ENCODE data around the gene TOR4A. TPM values are rescaled to one million over a fixed set of nuclear protein-coding genes. Genes with fewer than 3 reads are reported as not detected.

TOR4A gene
- total RNA-seq, 4 donors from 2014 or later: 3.3 to 9.0 (median 6.6) TPM

- TF ChIP-seq CTCF (IDR thresholded peaks at IDR 0.05; ENCODE audit: low read depth): no peak
Measured at GRCh38 chr9:137275203-137275587, 2.3 kb upstream of the TOR4A start.

GRCh38 chr9:137275588-137276472 is 1.7 kb upstream of the TOR4A start:
- no peak for TF ChIP-seq CTCF (IDR thresholded peaks at IDR 0.05; ENCODE audit: low read depth)

GRCh38 chr9:137276473-137277328 is 825 bp upstream of the TOR4A start:
- no peak for TF ChIP-seq CTCF (IDR thresholded peaks at IDR 0.05; ENCODE audit: low read depth)

DNA sequence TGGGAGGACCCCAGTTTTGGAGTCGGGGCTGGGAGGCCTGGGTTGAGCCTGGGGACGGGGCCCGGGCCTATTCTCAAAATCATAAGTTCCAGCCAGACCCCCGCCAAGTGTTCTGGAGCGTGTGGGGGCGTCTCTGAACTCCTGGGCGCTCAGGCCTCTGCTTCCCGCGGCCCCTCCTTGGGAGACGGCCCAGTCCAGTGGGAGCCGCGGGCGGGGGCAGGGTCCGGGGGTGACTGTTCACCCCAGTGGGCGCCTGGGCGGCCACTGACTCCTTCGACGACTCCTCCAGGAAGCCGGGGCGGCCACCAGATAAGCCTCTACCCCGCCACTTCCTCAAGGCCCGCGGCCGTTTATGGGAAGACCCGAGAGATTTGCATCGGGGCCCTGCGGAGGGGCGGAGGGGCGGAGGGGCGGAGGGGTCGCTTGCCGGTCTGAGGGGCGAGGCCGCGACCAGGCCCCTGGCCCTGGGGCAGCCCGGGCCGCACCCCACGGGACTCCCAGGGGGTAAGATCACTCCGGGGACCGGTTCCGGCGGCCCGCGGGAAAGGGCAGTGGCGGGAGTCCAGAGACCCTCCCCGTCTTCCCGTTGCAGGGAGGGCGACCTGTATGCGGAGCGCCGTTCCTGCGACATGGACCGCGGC is 655 bp downstream of the TOR4A start:
- TF ChIP-seq CTCF (IDR thresholded peaks at IDR 0.05; ENCODE audit: low read depth): no peak

DNA sequence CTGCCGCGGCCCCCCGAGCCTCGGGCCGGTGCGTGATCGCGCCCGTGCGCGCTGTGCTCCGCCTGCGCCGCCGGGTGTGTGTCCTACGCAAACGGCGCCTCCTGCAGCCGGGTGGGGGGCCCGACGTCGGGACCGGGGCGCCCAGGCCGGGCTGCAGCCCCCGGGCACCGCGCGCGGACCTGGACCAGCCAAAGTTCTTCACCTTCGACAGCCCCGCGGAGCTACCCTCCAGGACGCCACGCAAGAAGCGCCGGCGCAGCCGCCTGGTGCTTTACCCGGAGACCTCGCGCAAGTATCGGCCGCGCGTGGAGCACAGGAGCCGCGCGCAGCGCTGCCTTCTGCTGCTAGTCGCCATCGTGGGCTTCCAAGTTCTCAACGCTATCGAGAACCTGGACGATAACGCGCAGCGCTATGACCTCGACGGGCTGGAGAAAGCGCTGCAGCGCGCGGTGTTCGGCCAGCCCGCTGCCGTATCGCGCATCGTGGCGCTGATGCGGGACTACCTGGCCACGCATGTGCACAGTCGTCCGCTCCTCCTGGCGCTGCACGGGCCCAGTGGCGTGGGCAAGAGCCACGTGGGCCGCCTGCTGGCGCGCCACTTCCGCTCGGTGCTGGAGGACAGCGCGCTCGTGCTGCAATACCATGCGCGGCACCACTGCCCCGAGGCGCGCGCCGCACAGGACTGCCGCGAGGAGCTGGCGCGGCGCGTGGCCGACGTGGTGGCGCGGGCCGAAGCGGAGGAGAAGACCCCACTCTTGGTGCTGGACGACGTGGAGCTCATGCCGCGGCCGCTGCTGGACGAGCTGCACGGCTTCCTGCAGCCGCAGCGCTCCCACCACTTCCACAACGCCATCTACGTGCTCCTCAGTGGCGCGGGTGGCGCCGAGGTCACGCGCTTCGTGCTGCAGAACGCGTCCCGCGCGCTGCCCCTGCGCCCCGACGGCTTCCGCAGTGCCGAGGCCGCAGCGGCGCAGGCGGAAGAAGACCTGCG is 1.5 kb downstream of the TOR4A start:
- TF ChIP-seq CTCF (IDR thresholded peaks at IDR 0.05; ENCODE audit: low read depth): no peak

DNA sequence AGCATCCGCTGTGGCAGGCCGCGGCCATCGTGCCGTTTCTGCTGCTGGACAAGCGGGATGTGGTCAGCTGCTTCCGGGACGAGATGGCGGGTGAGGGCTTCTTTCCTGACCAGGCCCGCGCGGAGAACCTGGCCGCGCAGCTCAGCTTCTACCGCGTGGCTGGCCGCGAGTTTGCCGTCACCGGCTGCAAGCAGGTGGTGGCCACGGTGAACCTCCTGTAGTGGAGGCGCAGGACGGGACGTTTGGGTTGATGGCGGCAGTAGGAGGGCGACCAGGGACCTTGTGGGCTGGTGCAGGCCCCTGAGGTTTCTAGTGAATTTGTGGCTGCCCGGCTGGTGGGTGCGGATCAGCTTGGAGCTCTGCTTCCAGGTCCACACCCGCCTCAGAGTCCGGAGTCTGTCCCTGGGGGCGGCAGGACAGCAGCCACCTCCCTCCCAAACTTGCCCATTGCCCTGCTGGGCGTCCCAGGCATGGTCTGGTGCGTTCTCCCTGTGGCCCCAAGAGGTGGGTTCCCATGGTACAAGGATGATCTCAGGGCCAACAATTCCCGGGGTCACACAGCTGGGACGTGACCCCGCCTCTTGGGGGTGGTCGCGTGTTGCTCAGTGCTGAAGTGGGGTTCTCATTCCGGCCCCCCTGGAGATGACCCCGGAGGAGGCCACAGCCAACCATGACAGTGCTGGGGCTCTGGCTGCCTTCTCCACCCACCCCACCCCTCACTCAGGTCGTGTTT is 2.4 kb downstream of the TOR4A start:
- TF ChIP-seq CTCF (IDR thresholded peaks at IDR 0.05; ENCODE audit: low read depth): no peak
